ENCODE results near the gene SF3A2. TPM values are rescaled to one million over a fixed set of nuclear protein-coding genes. Genes with fewer than 3 reads are reported as not detected.

The SF3A2 gene
- total RNA-seq, 1 donor from 2014 or later = 129 TPM

DNA sequence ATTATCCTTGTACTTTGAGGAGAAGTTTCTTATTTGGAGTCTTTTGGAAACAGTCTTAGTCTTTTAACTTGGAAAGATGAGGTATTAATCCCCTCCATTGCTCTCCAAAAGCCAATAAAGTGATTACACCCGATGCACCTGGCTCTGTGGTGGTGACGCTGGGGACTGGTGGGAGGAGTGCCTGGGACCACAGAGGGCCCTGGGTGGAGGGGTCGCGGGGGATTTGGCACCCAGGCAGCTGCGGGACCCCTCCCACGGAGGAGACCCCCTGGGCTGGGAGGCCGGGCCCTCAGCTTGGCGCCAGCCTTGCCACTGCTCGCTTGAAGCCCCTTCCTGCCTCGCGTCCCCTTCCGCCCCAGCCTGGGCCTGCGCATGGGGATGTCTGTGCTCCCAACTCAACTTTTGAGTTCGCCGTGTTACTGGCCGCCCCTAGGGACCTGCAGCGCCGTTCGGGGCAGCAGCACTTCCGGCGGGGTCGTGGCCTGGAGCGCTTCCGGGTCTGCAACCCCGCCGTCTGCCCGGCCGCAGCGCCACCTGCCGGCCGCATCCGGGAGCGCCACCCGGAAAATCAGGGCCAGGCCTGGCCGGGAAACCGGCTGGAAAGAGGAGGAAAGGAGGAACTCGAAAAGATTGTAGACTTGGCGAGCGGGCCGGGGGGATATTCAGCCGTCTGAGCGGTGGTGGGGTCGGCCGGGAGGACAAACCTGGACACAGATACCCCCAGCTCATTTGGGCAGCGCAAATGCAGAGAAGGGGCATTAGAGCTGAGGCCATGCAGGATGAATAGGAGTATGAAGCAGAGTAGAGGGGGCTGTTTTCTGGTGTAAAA lies 36.9 kb downstream of the SF3A2 start:
- H3K9me3 Mint-ChIP-seq = no peaks in the 10 kb centered on the region
- peak overlapping the region; percentile 79 for H3K4me3 Mint-ChIP-seq
- H3K27ac Mint-ChIP-seq = peak overlapping the region; percentile 82
- no peaks in the 10 kb centered on the region for H3K27me3 Mint-ChIP-seq
- peak; percentile 100 for TF ChIP-seq CTCF (conservative IDR thresholded peaks at IDR 0.05)
- peaks cover 17% of the 10 kb centered on the region for H3K4me1 Mint-ChIP-seq (ENCODE audit: unreplicated experiment)
- H3K36me3 Mint-ChIP-seq = peaks cover 15% of the 10 kb centered on the region
- DNase-seq (ENCODE audit: extremely low spot score, unreplicated experiment) = peak; percentile 91

DNA sequence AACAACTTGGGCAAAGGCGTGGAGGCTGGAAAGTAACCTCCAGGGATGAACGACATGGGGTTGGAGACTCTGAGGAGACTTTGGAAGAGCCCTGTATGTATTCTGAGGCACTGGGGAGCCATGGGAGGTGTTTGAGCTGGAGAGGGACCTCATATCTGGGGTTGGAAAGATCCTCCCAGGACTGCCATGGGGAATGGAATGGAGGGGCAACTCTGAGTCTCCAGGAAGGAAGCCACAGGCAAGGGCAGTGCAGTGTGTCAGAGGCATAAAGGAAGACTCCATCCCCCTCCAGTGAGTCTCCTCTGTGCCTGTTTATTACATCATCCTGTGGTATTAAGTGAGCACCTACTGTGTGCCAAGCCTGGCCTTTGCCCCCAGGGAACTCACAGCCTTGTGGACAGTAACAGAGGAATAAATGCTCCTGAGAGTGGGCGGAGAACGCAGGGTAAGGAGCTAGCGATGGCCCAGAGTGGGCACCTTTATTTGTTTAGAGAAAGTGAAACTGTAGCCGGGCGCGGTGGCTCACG lies 37.6 kb downstream of the SF3A2 start:
- DNase-seq (ENCODE audit: extremely low spot score, unreplicated experiment) = no peak
- H3K4me1 Mint-ChIP-seq (ENCODE audit: unreplicated experiment) = peaks cover 17% of the 10 kb centered on the region
- TF ChIP-seq CTCF (conservative IDR thresholded peaks at IDR 0.05) = no peak
- peaks cover 15% of the 10 kb centered on the region for H3K36me3 Mint-ChIP-seq
- peak overlapping the region; percentile 70 for H3K4me3 Mint-ChIP-seq
- H3K27ac Mint-ChIP-seq = peak overlapping the region; percentile 82
- no peaks in the 10 kb centered on the region for H3K27me3 Mint-ChIP-seq
- H3K9me3 Mint-ChIP-seq = no peaks in the 10 kb centered on the region

DNA sequence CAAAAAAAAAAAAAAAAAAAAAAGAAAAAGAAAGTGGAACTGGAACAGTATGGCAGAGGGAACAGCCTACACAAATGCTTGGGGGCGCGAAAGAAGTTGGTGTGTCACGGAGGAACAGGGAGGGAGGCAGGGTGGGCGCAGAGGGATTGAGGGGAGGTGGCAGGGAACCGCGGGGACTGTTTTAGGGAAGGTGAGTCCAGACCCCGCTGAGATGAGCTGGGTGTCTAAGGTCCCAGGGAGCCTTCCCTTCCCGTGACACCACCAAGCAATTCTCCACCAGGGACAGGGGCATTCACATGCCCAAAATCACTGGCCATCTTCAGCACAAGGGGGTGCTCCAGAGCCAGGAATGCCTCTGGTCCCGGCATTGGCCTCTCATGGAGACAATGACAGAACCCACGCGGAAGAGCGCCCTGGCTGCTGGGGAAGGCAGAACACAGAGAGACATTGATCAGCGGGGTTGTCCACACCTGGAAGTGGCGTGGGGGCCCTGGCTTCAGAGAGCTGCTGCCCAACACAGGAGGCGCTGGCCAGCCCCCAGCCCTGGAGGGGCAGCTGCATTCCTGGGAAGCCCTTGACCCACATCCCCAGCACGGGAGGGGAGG lies 38.4 kb downstream of the SF3A2 start:
- Mint-ChIP-seq H3K27ac (peak overlapping the region; percentile 80), H3K4me1 (ENCODE audit: unreplicated experiment) (peaks cover 17% of the 10 kb centered on the region), H3K36me3 (peaks cover 15% of the 10 kb centered on the region), H3K9me3 (no peaks in the 10 kb centered on the region), H3K4me3 (peak overlapping the region; percentile 76), H3K27me3 (no peaks in the 10 kb centered on the region)
- peak; percentile 76 for DNase-seq (ENCODE audit: extremely low spot score, unreplicated experiment)
- peak; percentile 77 for TF ChIP-seq CTCF (conservative IDR thresholded peaks at IDR 0.05)

DNA sequence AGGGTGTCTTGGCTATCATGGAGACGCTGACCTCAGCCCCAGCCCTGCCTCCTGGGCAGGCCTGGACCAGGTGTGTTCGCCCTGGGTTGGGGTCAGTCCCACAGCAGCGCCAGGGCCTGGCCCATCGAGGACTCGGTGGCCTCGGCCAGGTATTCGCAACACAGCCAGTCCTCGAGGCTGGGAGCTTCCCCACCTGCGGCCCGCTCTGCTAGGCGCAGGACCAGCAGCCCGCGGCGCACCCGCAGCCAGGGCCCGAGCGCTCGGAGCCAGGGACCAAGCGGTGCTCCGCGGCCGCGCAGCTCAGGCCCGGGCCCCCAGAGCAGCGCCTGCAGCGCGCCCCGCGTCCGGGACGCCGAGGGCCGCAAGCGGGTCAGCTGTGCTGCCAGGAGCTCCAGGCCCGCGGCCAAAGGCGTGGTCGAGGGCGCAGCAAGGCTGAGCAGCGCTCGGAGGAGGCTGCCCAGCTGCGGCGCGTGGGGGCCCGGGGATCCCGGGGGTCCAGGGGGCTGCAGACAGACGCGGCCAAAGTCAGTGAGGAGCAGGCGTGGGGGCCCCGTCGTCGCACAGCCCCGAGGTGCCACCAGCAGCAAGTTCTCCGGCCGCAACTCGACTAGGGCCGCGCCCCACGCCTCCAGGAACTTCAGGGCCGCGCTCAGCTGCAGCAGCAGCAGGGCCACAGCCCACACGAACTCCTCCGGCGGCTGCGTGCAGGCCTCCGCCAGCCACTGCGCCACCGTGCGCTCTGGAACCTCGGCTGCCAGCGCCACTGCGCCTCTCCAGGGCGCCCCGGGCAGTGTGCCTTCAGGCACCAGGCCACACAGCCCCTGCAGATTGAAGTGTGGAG lies 39.2 kb downstream of the SF3A2 start:
- Mint-ChIP-seq H3K4me3 (no peak overlapping the region), H3K4me1 (ENCODE audit: unreplicated experiment) (peaks cover 17% of the 10 kb centered on the region), H3K9me3 (no peaks in the 10 kb centered on the region), H3K36me3 (peaks cover 15% of the 10 kb centered on the region), H3K27ac (no peak overlapping the region), H3K27me3 (no peaks in the 10 kb centered on the region)
- TF ChIP-seq CTCF (conservative IDR thresholded peaks at IDR 0.05) = no peak
- DNase-seq (ENCODE audit: extremely low spot score, unreplicated experiment) = no peak

DNA sequence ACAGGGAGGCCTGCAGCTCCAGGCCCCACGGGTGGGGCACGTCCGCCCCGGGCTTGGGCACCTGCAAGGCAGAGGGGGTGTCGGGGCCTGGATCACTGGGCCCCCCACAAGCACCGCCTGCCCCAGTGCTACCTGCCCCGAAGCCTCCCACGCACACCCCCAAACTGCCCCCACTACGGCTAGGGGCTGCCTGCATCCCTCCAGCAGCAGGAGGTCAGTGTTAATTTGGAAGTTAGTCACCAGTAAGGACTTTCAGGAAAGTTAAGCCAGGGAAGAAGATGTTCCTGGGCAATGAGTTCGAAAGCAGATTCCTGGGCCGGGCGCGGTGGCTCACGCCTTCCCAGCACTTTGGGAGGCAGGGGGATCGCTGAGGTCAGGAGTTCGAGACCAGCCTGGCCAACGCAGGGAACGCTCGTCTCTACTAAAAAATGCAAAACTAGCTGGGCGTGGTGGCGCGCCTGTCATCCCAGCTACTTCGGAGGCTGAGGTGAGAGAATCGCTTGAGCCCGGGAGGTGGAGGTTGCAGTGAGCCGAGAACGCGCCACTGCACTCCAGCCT lies 39.9 kb downstream of the SF3A2 start:
- Mint-ChIP-seq H3K4me1 (ENCODE audit: unreplicated experiment) (peaks cover 16% of the 10 kb centered on the region), H3K27ac (no peak overlapping the region), H3K4me3 (no peak overlapping the region), H3K36me3 (peaks cover 14% of the 10 kb centered on the region), H3K9me3 (no peaks in the 10 kb centered on the region), H3K27me3 (no peaks in the 10 kb centered on the region)
- DNase-seq (ENCODE audit: extremely low spot score, unreplicated experiment) = no peak
- TF ChIP-seq CTCF (conservative IDR thresholded peaks at IDR 0.05) = no peak

All from type B pancreatic cell (in vitro differentiated cells).